Prostate gland (tissue), 2 donors: Measurements from ENCODE around the gene AFF3. TPM values are rescaled to one million over a fixed set of nuclear protein-coding genes. Genes with fewer than 3 reads are reported as not detected.
"Not testable (repeated sequence)": the region's sequence is repeated elsewhere in the genome, so short reads cannot be mapped to it uniquely, and the experiment has no call there.

Experiments
- DNase-seq: peaks from one replicate; pipeline ENCODE4 v3.0.0-alpha.2; 2019; ENCODE audit warnings: low spot score
- H3K27ac ChIP-seq, 2 donors: fragments of 200-600 bp; sonication (generic); 2 replicates each; pipeline ENCODE4 v1.5.1; 2017 to 2019
- H3K27me3 ChIP-seq: fragments of 200-600 bp; sonication (generic); replicated peaks from 2 replicates; pipeline ENCODE4 v1.5.1; 2019; ENCODE audit not compliant: insufficient read depth
- H3K36me3 ChIP-seq, 2 donors: fragments of 200-600 bp; sonication (generic); 1 replicate in 1 of 2; 2 replicates in 1 of 2; pipeline versions ENCODE4 v1.5.1 to v1.8.1; 2017 to 2019
- H3K4me1 ChIP-seq: fragments of 200-600 bp; sonication (generic); replicated peaks from 2 replicates; pipeline ENCODE4 v1.5.1; 2019
- H3K4me3 ChIP-seq, 2 donors: fragments of 200-600 bp; sonication (generic); 2 replicates each; pipeline ENCODE4 v1.5.1; 2017 to 2019
- H3K9me3 ChIP-seq: fragments of 200-600 bp; sonication (generic); 2 replicates; pipeline ENCODE4 v1.5.1; 2017
- CTCF ChIP-seq, 4 experiments: fragments of 200-600 bp in 2 of 4; fragments of 450-650 bp in 2 of 4; sonication (generic) in 2 of 4; IDR thresholded peaks; 1 replicate in 3 of 4; 2 replicates in 1 of 4; pipeline ENCODE4 v1.5.1; 2016 to 2019; ENCODE audit warnings: antibody characterized with exemption in 4 of 4, mild to moderate bottlenecking in 2 of 4, moderate library complexity in 2 of 4
- POLR2A ChIP-seq: fragments of 450-650 bp; IDR thresholded peaks from one replicate; pipeline ENCODE4 v1.6.1; 2016; ENCODE audit warnings: antibody characterized with exemption, mild to moderate bottlenecking
- POLR2AphosphoS5 ChIP-seq: sonication (generic); formaldehyde crosslinking; IDR thresholded peaks from one replicate; pipeline ENCODE4 v1.6.1; 2017; ENCODE audit warnings: antibody characterized with exemption
- WGBS: methylation state at CpG from one replicate; pipeline ENCODE4 v1.1.5; 2018; 5-methylcytosine and 5-hydroxymethylcytosine counted together
- intact Hi-C: fragments of 100-400 bp; cut with DNase I; formaldehyde crosslinking; loops from one replicate; pipeline ENCODE4 v1.14.2; 2022
- total RNA-seq, 2 donors: library from RNA; depleted of rRNA; stranded (reverse); fragments of >200 nt; gene quantifications; one replicate each; pipeline ENCODE4 v1.1.0, GENCODE V29; 2016

The AFF3 gene
- total RNA-seq, 2 donors from 2014 or later, result 74.4 to 113 TPM

GRCh38 chr2:99776206-99776905 lies 366.0 kb downstream of the AFF3 start:
- no peaks in the 10 kb centered on the region for H3K9me3 ChIP-seq
- no peak for TF ChIP-seq CTCF (IDR thresholded peaks at IDR 0.05)
- TF ChIP-seq POLR2AphosphoS5, result no peak
- no peak for TF ChIP-seq POLR2A
- no peak for DNase-seq
- H3K27me3 ChIP-seq, result no peaks in the 10 kb centered on the region
- intact Hi-C loops, result no loop called here
- H3K4me1 ChIP-seq, result no peaks in the 10 kb centered on the region
- no peaks in the 10 kb centered on the region for H3K36me3 ChIP-seq
- WGBS, result 40% methylated on average over 3 of the region's 3 CpGs
- no peak overlapping the region for H3K4me3 ChIP-seq
- H3K27ac ChIP-seq, result no peak overlapping the region

- DNase-seq, result no peak
- H3K27ac ChIP-seq, result no peak overlapping the region
- 64% methylated on average over 4 of the region's 4 CpGs for WGBS
- no peak for TF ChIP-seq POLR2A
- TF ChIP-seq CTCF (IDR thresholded peaks at IDR 0.05), result no peak
- no peak for TF ChIP-seq POLR2AphosphoS5
- H3K4me3 ChIP-seq, result no peak overlapping the region
- H3K27me3 ChIP-seq, result no peaks in the 10 kb centered on the region
- no peaks in the 10 kb centered on the region for H3K4me1 ChIP-seq
- H3K36me3 ChIP-seq, result no peaks in the 10 kb centered on the region
- intact Hi-C loops, result no loop called here
- no peaks in the 10 kb centered on the region for H3K9me3 ChIP-seq
These were observed 366.8 kb downstream of the AFF3 start for GRCh38 chr2:99775585-99775984.

- H3K4me1 ChIP-seq, DNase-seq, H3K36me3 ChIP-seq, H3K27me3 ChIP-seq, H3K9me3 ChIP-seq, H3K27ac ChIP-seq, intact Hi-C loops, H3K4me3 ChIP-seq: not testable (repeated sequence)
- 77% methylated on average over 1 of the region's 1 CpG for WGBS
These were observed 368.7 kb downstream of the AFF3 start for GRCh38 chr2:99773642-99774041.

- H3K27ac ChIP-seq, result no peak overlapping the region
- WGBS, result 84% methylated on average over 7 of the region's 7 CpGs
These were observed 369.6 kb downstream of the AFF3 start for GRCh38 chr2:99772591-99773331.

More at GRCh38 chr2:99772591-99773331, 369.6 kb downstream of the AFF3 start:
- intact Hi-C loops, result no loop called here
- Histone ChIP-seq H3K4me3 (no peak overlapping the region), H3K9me3 (no peaks in the 10 kb centered on the region), H3K36me3 (no peaks in the 10 kb centered on the region), H3K27me3 (no peaks in the 10 kb centered on the region), H3K4me1 (no peaks in the 10 kb centered on the region)
- DNase-seq, result no peak
- TF ChIP-seq CTCF (IDR thresholded peaks at IDR 0.05) (no peak), POLR2A (no peak), POLR2AphosphoS5 (no peak)
